Psoas muscle (tissue), 8 donors: ENCODE data around the gene PRKCH. TPM values are rescaled to one million over a fixed set of nuclear protein-coding genes. Genes with fewer than 3 reads are reported as not detected.

Experiments
- ATAC-seq, 4 donors: fragments of 200-7000 bp; cut with Tn5 transposase; one replicate each; pipeline ENCODE4 v1.9.1; 2020; ENCODE audit warnings: moderate library complexity in 3 of 4, mild to moderate bottlenecking in 2 of 4
- DNase-seq, 2 donors: peaks; one replicate each; pipeline ENCODE4 v3.0.0-alpha.2; 2020
- H3K27ac ChIP-seq: fragments of 200-600 bp; one replicate; pipeline ENCODE4 v1.8.0; 2022
- H3K27me3 ChIP-seq, 3 donors: fragments of 200-600 bp in 1 of 3; one replicate each; pipeline versions ENCODE4 v1.6.1 to v1.8.0; 2013 to 2022; ENCODE audit warnings: low read length in 2 of 3, mild to moderate bottlenecking in 2 of 3, moderate library complexity in 1 of 3; ENCODE audit not compliant: insufficient read depth in 3 of 3
- H3K36me3 ChIP-seq, 2 donors: fragments of 200-600 bp in 1 of 2; one replicate each; pipeline versions ENCODE4 v1.6.1 to v1.8.0; 2013 to 2022; ENCODE audit warnings: low read depth in 1 of 2, mild to moderate bottlenecking in 1 of 2, moderate library complexity in 1 of 2; ENCODE audit not compliant: insufficient read depth in 1 of 2
- H3K4me1 ChIP-seq: fragments of 200-600 bp; one replicate; pipeline ENCODE4 v1.8.0; 2022
- H3K4me3 ChIP-seq: fragments of 200-600 bp; one replicate; pipeline ENCODE4 v1.8.0; 2022; ENCODE audit warnings: mild to moderate bottlenecking
- H3K9me3 ChIP-seq: fragments of 200-600 bp; one replicate; pipeline ENCODE4 v1.8.0; 2022
- WGBS, 3 donors: extraction: QIAGEN DNeasy Blood & Tissue Kit; methylation state at CpG; one replicate each; pipeline versions ENCODE4 v1.1.6 to v1.1.7; 2013; 5-methylcytosine and 5-hydroxymethylcytosine counted together
- intact Hi-C, 2 donors: fragments of 100-400 bp; cut with DNase I; formaldehyde crosslinking; loops; one replicate each; pipeline versions ENCODE4 v1.11.0 to v1.14.2; 2022
- polyA plus RNA-seq, 3 donors: library from polyadenylated mRNA; stranded (reverse); fragments of 200-250 nt; gene quantifications; one replicate each; pipeline ENCODE4 v1.2.3, GENCODE V29; 2013
- total RNA-seq, 4 donors: library from RNA; stranded (reverse); fragmentation: NEBNext Ultra II Directional in 2 of 4; extraction: Animal tissue kit (Norgen Biotek cat#: 25700) in 2 of 4; gene quantifications; one replicate each; pipeline versions ENCODE4 v1.2.1 to v1.2.4, GENCODE V29; 2021 to 2023
- TF ChIP-seq, protein P1 (sequence below): fragments of 200-600 bp; IDR thresholded peaks from one replicate; pipeline ENCODE4 v1.8.0; 2022; ENCODE audit warnings: antibody characterized with exemption
- donor health status: healthy with polysubstance abuse.
- donor health status: DM: no; HTN: no; CAD: no; lungs with moderate emphysema.
- donor health status: Bipolar disorder and iron deficiency.
- donor health status: healthy.
- donor health status: DM: yes; HTN: yes; CAD: no.
- donor health status: DM: no; HTN: no; CAD: no.
- donor health status: DM: no; HTN: no; CAD: no.
- donor health status: DM: yes; HTN: yes; CAD: no.

Gene PRKCH
- total and polyA plus RNA-seq, 7 donors = 5.9 to 17.9 (median 11.1) TPM

- ATAC-seq (peak in 1 of 4 donors; percentile 69), DNase-seq (no peak)
- Histone ChIP-seq H3K27ac (no peak overlapping the region), H3K4me1 (peaks cover 33% of the 10 kb centered on the region), H3K36me3 (no peaks in the 10 kb centered on the region), H3K9me3 (no peaks in the 10 kb centered on the region), H3K4me3 (no peak overlapping the region), H3K27me3 (no peaks in the 10 kb centered on the region)
- WGBS, 3 donors = 63 to 88% (median 72%) methylated on average over 2 of the region's 2 CpGs
- TF ChIP-seq, protein P1, sequence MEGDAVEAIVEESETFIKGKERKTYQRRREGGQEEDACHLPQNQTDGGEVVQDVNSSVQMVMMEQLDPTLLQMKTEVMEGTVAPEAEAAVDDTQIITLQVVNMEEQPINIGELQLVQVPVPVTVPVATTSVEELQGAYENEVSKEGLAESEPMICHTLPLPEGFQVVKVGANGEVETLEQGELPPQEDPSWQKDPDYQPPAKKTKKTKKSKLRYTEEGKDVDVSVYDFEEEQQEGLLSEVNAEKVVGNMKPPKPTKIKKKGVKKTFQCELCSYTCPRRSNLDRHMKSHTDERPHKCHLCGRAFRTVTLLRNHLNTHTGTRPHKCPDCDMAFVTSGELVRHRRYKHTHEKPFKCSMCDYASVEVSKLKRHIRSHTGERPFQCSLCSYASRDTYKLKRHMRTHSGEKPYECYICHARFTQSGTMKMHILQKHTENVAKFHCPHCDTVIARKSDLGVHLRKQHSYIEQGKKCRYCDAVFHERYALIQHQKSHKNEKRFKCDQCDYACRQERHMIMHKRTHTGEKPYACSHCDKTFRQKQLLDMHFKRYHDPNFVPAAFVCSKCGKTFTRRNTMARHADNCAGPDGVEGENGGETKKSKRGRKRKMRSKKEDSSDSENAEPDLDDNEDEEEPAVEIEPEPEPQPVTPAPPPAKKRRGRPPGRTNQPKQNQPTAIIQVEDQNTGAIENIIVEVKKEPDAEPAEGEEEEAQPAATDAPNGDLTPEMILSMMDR = no peak
- intact Hi-C loops = no loop called here
These were observed 61.5 kb downstream of the PRKCH start for GRCh38 chr14:61382842-61383241.

DNA sequence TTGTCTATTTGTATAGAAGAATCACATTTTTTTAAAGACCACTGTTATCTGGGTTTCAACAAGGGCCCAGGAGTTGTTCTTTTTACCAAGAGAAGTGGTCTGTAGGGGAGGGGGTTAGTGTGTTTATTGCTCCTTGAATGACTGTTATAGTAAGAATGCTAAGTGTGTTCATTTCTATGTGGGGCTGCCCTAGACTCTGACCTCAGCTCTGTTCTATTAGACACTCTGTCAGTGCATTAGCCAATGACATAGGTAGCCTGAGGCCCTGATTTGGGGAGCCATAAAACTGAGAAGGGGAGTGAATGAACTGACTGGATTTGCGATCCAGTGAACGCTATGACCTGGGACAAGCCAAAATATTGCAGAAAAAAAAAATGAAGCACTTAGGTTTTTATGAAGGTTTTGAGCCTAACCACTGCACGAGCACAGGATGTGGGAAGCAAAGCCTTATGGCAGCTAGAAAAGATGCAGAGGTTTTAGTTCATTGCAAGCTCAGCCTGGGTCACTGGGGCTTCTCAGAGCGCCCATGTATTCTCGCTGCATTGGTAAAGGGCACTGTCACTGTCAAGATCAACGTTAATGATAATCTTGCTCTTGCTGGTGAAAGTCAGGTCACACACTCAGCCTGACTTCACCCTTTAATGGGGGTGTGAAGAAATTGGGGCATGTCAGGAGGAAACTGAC lies 63.8 kb downstream of the PRKCH start:
- Histone ChIP-seq H3K4me1 (peaks cover 41% of the 10 kb centered on the region), H3K4me3 (no peak overlapping the region), H3K9me3 (no peaks in the 10 kb centered on the region), H3K27ac (no peak overlapping the region), H3K27me3 (no peaks in the 10 kb centered on the region), H3K36me3 (no peaks in the 10 kb centered on the region)
- TF ChIP-seq, protein P1 = no peak
- intact Hi-C loops = no loop called here
- ATAC-seq (no peak), DNase-seq (no peak)
- 70 to 74% (median 73%) methylated on average over 6 of the region's 6 CpGs for WGBS, 3 donors

- no peaks in the 10 kb centered on the region for H3K27me3 ChIP-seq
- H3K27ac ChIP-seq = peak overlapping the region; percentile 34
- TF ChIP-seq, protein P1 = no peak
- WGBS, 3 donors = 55 to 64% (median 62%) methylated on average over 9 of the region's 9 CpGs
- no peaks in the 10 kb centered on the region for H3K9me3 ChIP-seq
- no peak overlapping the region for H3K4me3 ChIP-seq
- DNase-seq (no peak), ATAC-seq (peak in 3 of 4 donors; percentile 15 to 54 (median 31))
- intact Hi-C loops = no loop called here
- H3K36me3 ChIP-seq = no peaks in the 10 kb centered on the region
- peaks cover 46% of the 10 kb centered on the region for H3K4me1 ChIP-seq
These were observed 64.9 kb downstream of the PRKCH start for GRCh38 chr14:61386173-61386772.

- Histone ChIP-seq H3K27me3 (no peaks in the 10 kb centered on the region), H3K27ac (no peak overlapping the region), H3K4me1 (peaks cover 42% of the 10 kb centered on the region), H3K4me3 (no peak overlapping the region), H3K9me3 (no peaks in the 10 kb centered on the region), H3K36me3 (no peaks in the 10 kb centered on the region)
- peak in 2 of 4 donors; percentile 16 to 35 for ATAC-seq
- intact Hi-C loops = no loop called here
- DNase-seq = no peak
- TF ChIP-seq, protein P1 = no peak
- 65 to 78% (median 71%) methylated on average over 4 of the region's 4 CpGs for WGBS, 3 donors
These were observed 65.7 kb downstream of the PRKCH start for GRCh38 chr14:61387076-61387475.
